Coronary artery (tissue), 2 donors: ENCODE results near the gene KDF1.

Source experiments
- DNase-seq: peaks from one replicate; pipeline ENCODE4 v3.0.0-alpha.2; 2017; ENCODE audit warnings: low spot score
- H3K27ac ChIP-seq, 2 donors: fragments of 200-600 bp; sonication (generic); one replicate each; pipeline ENCODE4 v1.5.1; 2016 to 2019
- H3K4me3 ChIP-seq: fragments of 200-600 bp; sonication (generic); 2 replicates; pipeline ENCODE4 v1.5.1; 2016; ENCODE audit warnings: mild to moderate bottlenecking, moderate library complexity
- TF ChIP-seq, protein P1 (sequence below): fragments of 200-600 bp; sonication (generic); IDR thresholded peaks from one replicate; pipeline ENCODE4 v1.5.1; 2019; ENCODE audit warnings: antibody characterized with exemption

KDF1 gene, protein sequence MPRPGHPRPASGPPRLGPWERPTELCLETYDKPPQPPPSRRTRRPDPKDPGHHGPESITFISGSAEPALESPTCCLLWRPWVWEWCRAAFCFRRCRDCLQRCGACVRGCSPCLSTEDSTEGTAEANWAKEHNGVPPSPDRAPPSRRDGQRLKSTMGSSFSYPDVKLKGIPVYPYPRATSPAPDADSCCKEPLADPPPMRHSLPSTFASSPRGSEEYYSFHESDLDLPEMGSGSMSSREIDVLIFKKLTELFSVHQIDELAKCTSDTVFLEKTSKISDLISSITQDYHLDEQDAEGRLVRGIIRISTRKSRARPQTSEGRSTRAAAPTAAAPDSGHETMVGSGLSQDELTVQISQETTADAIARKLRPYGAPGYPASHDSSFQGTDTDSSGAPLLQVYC

DNA sequence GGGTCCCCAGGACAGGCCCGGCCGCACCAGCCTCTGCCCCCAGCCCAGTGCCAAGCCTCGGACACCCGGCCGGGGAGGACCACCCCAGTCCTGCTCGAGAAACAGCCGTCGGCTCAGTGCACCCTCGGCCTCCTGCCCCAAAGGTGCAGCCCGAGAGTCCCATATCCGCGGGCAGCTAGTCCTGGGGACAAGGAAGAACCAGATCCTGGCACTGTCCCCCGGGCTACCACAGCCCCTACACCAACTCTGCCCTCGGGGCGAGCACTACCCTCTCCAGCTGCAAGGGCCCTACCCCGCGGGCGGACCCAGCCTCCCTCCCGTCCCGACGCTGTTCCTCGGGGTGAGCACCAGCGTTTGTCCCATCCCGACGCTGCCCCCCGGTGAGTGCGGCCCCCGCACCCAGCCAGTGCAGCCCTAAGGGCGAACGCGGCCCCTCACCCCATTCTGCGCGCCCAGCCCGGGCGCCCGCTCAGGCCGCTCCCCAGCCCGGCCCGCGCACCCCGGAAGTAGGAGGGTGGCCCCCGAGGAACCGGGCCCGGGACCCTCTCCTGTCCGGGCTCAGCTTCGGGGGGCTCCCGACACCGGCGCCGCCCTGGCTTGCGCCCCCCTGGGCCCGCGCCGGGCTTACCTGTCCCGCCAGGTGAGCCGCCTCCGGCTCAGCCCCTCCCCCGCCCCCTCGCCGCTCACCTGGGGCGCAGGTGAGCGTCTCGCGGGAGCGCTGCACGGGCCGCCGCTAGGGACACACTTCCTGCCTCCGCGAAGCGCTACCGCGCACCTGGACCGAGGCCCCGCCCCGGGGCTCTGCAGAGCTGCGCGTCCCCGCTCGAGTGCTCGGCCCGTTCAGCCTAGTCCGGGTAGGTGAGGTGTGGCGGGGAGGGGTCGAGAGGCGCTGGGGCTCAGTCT, at the start of gene KDF1:
KDF1 (minus strand) TSS at position 747 of the 903 bp plus-strand sequence. CDS start 8,088 bp downstream, outside the sequence.
- DNase-seq = no peak
- TF ChIP-seq, protein P1, sequence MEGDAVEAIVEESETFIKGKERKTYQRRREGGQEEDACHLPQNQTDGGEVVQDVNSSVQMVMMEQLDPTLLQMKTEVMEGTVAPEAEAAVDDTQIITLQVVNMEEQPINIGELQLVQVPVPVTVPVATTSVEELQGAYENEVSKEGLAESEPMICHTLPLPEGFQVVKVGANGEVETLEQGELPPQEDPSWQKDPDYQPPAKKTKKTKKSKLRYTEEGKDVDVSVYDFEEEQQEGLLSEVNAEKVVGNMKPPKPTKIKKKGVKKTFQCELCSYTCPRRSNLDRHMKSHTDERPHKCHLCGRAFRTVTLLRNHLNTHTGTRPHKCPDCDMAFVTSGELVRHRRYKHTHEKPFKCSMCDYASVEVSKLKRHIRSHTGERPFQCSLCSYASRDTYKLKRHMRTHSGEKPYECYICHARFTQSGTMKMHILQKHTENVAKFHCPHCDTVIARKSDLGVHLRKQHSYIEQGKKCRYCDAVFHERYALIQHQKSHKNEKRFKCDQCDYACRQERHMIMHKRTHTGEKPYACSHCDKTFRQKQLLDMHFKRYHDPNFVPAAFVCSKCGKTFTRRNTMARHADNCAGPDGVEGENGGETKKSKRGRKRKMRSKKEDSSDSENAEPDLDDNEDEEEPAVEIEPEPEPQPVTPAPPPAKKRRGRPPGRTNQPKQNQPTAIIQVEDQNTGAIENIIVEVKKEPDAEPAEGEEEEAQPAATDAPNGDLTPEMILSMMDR = no peak
- H3K27ac ChIP-seq = no peak within 1 kb of the TSS

DNA sequence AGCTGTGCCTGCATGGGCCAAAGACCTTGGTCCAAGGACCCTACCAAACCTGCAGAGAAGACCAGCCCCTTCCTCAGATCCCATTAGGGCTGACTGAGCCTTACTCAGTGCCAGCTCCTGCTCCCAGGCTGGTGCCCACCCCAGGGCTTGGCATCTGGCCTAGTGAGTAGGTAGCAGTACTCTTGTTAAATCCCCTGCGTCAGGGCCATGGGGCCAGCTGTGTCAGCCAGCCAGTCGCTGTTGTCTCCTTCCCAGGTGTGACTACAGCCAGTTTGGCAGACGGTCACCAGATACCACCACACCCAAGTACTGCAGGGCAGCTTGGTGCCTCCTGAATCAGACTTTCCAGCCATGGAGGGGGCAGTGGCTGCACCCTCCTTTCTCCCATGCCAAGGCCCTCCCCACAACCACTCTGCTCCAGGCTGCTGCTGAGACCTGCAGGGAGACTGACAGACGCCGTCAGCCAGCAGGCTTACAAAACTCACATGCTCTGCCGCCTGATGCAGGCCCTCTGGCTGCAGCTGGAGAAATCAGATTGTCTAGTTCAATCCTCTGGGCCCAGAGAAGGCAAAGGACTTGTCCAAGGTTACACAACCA, 49.4 kb upstream of the KDF1 start:
- TF ChIP-seq, protein P1 = no peak
- Histone ChIP-seq H3K4me3 (peak overlapping the region; percentile 86), H3K27ac (peak overlapping the region; percentile 76 to 92)
- no peak for DNase-seq

More for the DNA sequence above, at the start of gene KDF1:
- H3K4me3 ChIP-seq = peak within 1 kb of the TSS; percentile 65

DNA sequence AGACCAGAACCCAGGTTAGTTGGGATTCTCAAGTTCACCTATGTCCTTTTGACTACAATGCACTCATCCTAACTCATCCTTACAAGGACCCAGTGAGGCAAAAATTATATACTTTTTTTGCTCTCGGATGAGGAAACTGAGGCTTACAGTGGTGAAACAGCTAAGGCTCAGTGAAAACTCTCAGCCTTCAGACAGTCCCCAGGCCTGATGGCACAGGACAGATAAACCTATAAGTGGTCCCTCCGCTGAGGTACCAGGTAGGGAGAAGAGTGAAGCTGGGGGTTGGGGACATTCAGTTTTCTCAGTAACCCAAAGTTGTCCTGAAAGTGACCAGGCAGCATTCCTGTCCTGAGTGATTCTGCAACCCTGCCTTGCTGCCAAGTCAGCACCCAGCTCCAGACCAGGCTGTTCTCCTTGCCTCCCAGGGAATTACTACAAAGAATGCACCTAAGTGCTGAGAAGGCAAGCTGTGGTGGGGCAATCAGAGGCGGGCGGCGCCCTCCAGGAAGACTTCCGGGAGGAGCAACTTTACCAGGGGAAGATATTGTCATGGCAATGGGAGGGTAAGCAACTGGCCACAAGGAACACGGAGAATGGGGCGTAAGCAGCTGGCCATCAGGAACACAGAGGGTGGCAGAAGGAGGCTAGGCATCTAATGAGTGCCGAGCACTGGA, 47.8 kb upstream of the KDF1 start:
- Histone ChIP-seq H3K27ac (peak overlapping the region; percentile 23 to 76), H3K4me3 (peak overlapping the region; percentile 29)
- TF ChIP-seq, protein P1 = no peak
- no peak for DNase-seq

DNA sequence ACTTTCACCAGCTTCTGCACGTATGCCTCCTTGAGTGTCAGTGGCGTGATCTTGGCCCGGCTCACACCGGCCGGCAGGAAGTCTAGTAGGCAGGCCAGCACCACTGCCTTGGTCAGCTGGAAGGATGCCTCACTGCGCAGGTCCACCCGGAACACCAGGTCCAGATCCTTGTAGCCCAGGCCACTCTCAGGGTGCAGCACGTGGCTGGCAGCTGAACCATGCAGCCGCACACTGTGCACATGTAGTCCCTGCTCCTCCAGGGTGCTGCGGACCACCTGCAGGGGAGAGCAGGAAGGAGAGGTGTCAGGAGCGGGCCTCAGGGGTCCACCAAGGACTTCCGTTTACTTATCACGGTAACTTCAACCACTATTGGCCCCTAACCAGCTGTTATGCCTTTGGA, 46.4 kb upstream of the KDF1 start:
- no peak overlapping the region for H3K27ac ChIP-seq
- TF ChIP-seq, protein P1 = no peak
- no peak for DNase-seq
- H3K4me3 ChIP-seq = no peak overlapping the region

DNA sequence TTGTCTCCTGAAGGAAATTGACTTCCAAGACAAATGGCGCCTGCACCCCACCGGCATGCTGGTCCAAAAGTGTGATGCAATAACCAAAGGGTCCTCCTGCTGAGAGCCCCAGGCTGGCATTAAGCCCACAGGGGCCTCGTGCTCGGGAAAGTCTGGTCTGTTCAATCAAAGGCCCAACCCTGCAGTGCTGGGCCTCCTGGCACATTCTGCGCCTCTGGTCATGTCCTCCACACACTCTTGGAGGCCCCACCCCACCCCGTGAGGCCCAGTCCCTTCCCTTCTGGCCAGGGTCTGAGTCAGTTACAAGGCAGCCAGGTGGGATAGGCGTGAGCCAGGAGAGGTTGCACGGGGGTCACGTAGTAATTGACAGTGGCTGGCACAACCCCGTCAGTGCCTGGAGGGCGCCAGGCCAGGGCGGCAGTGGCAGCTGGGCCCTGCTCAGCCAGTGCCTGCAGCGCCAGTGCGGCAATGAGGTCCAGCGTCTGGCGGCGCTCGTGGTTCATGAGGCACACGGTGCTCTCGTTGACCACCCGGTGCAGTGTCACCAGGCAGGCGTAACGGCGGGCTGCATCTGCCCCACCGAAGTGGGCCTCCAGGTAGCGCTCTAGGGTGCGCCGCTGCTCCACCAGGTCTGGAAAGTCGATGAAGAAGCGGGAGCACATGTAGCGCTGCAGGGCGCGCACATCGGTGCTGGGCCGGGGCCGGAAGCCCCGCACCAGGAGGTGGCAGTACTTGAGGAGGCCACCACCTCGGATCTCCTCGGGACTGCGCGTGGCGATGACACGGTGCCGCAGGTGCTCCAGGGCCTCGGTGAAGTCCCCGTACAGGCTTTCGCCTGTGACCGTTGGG, 45.6 kb upstream of the KDF1 start:
- TF ChIP-seq, protein P1 = no peak
- DNase-seq = no peak
- no peak overlapping the region for H3K4me3 ChIP-seq

DNA sequence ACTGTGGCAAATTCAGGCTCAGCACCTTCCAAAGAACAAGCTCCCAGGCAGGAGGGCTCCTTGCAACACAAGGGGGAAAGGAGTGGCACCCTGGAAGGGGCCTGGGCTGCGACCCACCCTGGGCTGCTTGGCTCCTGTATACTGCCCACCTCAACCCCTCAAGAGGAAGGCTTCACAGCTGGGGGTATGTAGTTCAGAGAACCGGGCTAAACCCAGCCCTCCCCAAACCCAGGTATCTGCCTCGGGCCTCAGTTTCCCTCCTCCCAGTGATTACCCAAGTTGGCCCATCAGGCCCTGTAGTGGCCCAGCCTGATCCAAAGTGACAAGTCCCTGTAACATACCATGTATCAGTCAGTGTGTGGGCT, 44.9 kb upstream of the KDF1 start:
- no peak for DNase-seq
- TF ChIP-seq, protein P1 = no peak
- Histone ChIP-seq H3K27ac (peak overlapping the region in 1 of 2 donors; percentile 63), H3K4me3 (peak overlapping the region; percentile 13)

More for the DNA sequence above, 45.6 kb upstream of the KDF1 start:
- H3K27ac ChIP-seq = peak overlapping the region in 1 of 2 donors; percentile 63
